ENCODE results near the gene TMEM119. TPM values are rescaled to one million over a fixed set of nuclear protein-coding genes. Genes with fewer than 3 reads are reported as not detected.
A peak's percentile ranks its signal among the peaks of the same experiment; 100 is the strongest.

Gene TMEM119
- total RNA-seq, 1 experiment from 2014 or later = not detected

DNA sequence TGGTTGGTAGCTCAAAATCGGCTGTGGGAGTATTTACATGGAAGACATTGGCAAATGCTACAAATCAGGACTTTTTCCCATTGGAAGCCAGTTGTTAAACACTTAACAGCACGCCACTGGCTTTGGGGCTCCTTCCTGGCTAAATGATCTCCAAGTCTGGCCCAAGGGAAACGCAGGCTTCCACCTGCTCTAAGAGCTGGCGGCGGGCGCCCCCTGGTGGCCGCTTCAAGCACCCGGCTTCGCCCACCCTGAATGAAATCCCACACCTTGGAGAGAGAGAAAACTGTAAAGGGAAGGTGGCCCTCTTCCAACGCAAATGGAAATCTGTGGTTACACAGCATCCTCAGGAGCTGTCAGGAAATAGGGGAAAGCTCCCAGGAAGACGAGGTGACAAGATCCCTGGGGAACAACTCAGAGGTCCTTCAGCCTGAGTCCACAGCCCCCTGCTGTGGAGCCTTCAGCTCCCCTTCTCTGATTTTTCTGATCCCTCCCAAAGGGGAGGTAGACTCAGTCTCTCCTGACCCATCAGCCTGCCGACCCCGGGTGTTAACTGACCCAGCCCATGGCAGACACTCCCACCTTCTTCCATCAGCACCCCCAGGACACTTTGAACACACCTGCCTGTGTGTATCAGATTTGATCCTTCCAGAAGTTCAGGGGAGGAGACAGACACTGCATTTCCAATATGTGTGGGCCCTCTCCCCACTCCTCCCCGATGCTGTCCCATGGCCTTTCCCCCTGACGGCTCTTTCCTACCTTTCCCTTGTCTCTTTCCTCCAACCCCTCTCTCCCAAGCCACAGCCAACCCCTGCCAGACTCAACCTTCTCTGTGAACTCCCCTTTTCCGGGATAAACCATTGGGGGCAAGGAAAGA is 20.4 kb upstream of the TMEM119 start:
- intact Hi-C loops (cut with micrococcal nuclease; ENCODE audit: unreplicated experiment) = loop anchor here (1.0 kb wide), 1 partner anchor 55 kb away; no protein-coding TSS in a partner anchor
- DNase-seq (ENCODE audit: low read depth, low spot score) (no peak), ATAC-seq (peak; percentile 89)
- H3K4me1 ChIP-seq (ENCODE audit: control insufficient read depth, insufficient read depth, low read length) = peaks cover 13% of the 10 kb centered on the region
- ChIA-PET POLR2A (no interaction called here), CTCF (interaction anchor here (0.6 to 2.3 kb wide), 9 partner anchors 9 to 58 kb away, joined by 3 to 17 read pairs (median 5); partner anchors contain the start of gene ISCU)
- TF ChIP-seq SIN3A (IDR thresholded peaks at IDR 0.05; ENCODE audit: borderline replicate concordance, insufficient read depth, low read depth, low read length) (no peak), TCF7L2 (IDR thresholded peaks at IDR 0.05; ENCODE audit: low read depth, low read length) (no peak), POLR2AphosphoS5 (IDR thresholded peaks at IDR 0.05; ENCODE audit: low read depth, low read length) (no peak)
- TF ChIP-seq, protein P1, sequence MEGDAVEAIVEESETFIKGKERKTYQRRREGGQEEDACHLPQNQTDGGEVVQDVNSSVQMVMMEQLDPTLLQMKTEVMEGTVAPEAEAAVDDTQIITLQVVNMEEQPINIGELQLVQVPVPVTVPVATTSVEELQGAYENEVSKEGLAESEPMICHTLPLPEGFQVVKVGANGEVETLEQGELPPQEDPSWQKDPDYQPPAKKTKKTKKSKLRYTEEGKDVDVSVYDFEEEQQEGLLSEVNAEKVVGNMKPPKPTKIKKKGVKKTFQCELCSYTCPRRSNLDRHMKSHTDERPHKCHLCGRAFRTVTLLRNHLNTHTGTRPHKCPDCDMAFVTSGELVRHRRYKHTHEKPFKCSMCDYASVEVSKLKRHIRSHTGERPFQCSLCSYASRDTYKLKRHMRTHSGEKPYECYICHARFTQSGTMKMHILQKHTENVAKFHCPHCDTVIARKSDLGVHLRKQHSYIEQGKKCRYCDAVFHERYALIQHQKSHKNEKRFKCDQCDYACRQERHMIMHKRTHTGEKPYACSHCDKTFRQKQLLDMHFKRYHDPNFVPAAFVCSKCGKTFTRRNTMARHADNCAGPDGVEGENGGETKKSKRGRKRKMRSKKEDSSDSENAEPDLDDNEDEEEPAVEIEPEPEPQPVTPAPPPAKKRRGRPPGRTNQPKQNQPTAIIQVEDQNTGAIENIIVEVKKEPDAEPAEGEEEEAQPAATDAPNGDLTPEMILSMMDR (IDR thresholded peaks at IDR 0.05) = peak; percentile 98
- TF ChIP-seq, protein P2, sequence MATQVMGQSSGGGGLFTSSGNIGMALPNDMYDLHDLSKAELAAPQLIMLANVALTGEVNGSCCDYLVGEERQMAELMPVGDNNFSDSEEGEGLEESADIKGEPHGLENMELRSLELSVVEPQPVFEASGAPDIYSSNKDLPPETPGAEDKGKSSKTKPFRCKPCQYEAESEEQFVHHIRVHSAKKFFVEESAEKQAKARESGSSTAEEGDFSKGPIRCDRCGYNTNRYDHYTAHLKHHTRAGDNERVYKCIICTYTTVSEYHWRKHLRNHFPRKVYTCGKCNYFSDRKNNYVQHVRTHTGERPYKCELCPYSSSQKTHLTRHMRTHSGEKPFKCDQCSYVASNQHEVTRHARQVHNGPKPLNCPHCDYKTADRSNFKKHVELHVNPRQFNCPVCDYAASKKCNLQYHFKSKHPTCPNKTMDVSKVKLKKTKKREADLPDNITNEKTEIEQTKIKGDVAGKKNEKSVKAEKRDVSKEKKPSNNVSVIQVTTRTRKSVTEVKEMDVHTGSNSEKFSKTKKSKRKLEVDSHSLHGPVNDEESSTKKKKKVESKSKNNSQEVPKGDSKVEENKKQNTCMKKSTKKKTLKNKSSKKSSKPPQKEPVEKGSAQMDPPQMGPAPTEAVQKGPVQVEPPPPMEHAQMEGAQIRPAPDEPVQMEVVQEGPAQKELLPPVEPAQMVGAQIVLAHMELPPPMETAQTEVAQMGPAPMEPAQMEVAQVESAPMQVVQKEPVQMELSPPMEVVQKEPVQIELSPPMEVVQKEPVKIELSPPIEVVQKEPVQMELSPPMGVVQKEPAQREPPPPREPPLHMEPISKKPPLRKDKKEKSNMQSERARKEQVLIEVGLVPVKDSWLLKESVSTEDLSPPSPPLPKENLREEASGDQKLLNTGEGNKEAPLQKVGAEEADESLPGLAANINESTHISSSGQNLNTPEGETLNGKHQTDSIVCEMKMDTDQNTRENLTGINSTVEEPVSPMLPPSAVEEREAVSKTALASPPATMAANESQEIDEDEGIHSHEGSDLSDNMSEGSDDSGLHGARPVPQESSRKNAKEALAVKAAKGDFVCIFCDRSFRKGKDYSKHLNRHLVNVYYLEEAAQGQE (IDR thresholded peaks at IDR 0.05; ENCODE audit: insufficient read depth in 1 of 2, low read depth in 2 of 2, low read length in 1 of 2) = no peak
- BruUV-seq (replicated peaks) = no TSS peak
- H3K27ac ChIP-seq (ENCODE audit: low read length) = no peak overlapping the region
- in situ Hi-C loops (cut with HindIII; ENCODE audit: low pct_unique_long_range_greater_than_20kb, low sequenced_read_pairs) = no loop called here
- no peaks in the 10 kb centered on the region for H3K27me3 ChIP-seq (ENCODE audit: control insufficient read depth, insufficient read depth, low read length)
- H3K4me3 ChIP-seq (ENCODE audit: low read depth in 2 of 2, low read length in 2 of 2) = no peak overlapping the region
- H3K36me3 ChIP-seq (ENCODE audit: control insufficient read depth, insufficient read depth, low read length) = no peaks in the 10 kb centered on the region
- H3K9me3 ChIP-seq (ENCODE audit: control insufficient read depth, insufficient read depth, low read depth, low read length) = no peaks in the 10 kb centered on the region

DNA sequence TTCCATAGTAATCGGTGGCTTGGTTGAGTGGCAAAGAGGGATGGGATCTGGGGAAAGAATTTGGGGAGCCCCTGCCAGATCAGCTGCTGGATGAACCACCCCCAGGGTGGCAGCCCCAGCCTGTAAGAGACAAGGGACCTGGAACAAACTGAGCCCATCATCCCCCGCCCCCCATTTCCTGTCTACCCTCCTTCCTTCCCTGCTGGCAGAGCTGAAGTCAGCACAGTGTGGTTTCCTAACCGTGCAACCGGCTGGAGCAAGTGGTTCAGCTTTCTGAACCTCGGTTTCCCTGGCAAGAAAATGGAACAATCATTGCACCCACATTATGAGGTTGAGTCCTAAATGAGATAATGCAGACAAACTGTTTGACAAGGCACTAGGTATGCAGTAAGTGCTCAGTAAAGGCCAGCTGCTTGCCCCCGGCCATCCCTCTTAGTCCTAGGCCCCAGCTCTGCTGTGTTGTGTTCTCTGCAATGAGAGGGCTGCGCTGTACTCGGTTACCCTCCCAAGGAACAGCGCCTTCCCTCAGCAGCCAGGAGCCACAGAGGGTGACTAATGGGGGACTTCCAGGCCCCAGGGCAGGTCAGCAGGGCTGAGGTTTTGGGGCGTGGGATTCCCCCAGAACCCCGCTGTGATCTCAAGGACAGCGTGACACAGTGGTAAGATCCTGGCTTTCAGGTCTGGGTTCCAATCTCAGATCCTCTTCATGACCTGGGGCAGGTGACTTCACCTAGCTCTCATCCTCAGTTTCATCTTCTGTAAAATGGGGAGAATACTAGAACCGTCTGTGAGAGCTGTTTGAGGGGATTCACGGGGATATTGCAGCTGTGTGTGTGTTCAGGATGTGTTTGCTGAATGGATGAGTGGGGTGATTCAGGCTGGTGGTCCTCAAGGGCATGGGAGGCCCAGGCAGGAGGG is 19.3 kb upstream of the TMEM119 start:
- ATAC-seq (peak; percentile 64), DNase-seq (ENCODE audit: low read depth, low spot score) (no peak)
- ChIA-PET POLR2A (interaction anchor here (0.6 kb wide), 1 partner anchor 1562 kb away, joined by 4 read pairs; no protein-coding TSS in a partner anchor), CTCF (interaction anchor here (0.9 to 2.3 kb wide), 6 partner anchors 31 to 55 kb away, joined by 3 to 17 read pairs (median 6); partner anchors contain the start of gene ISCU)
- Histone ChIP-seq H3K27ac (ENCODE audit: low read length) (no peak overlapping the region), H3K27me3 (ENCODE audit: control insufficient read depth, insufficient read depth, low read length) (no peaks in the 10 kb centered on the region), H3K4me1 (ENCODE audit: control insufficient read depth, insufficient read depth, low read length) (peaks cover 19% of the 10 kb centered on the region), H3K4me3 (ENCODE audit: low read depth in 2 of 2, low read length in 2 of 2) (no peak overlapping the region), H3K36me3 (ENCODE audit: control insufficient read depth, insufficient read depth, low read length) (no peaks in the 10 kb centered on the region), H3K9me3 (ENCODE audit: control insufficient read depth, insufficient read depth, low read depth, low read length) (no peaks in the 10 kb centered on the region)
- in situ Hi-C loops (cut with HindIII; ENCODE audit: low pct_unique_long_range_greater_than_20kb, low sequenced_read_pairs) = no loop called here
- no peak for TF ChIP-seq SIN3A (IDR thresholded peaks at IDR 0.05; ENCODE audit: borderline replicate concordance, insufficient read depth, low read depth, low read length)
- TF ChIP-seq POLR2AphosphoS5 (IDR thresholded peaks at IDR 0.05; ENCODE audit: low read depth, low read length) = no peak
- intact Hi-C loops (cut with micrococcal nuclease; ENCODE audit: unreplicated experiment) = no loop called here
- no TSS peak for BruUV-seq (replicated peaks)

All from Panc1 (cell line).